Endothelial cell of umbilical vein (primary cell): Measurements from ENCODE around the gene ZBTB7B.

Experiments
- CTCF ChIP-seq, 2 donors: IDR thresholded peaks; 1 replicate in 1 of 2; 2 replicates in 1 of 2; pipeline ENCODE4 v1.5.1; 2011; ENCODE audit warnings: low read length in 2 of 2, mild to moderate bottlenecking in 2 of 2, moderate library complexity in 2 of 2, control low read depth in 1 of 2, inconsistent platforms in 1 of 2, low read depth in 1 of 2; ENCODE audit not compliant: insufficient read depth in 1 of 2; ENCODE audit errors: extremely low read depth in 1 of 2
- EZH2 ChIP-seq: IDR thresholded peaks from 2 replicates; pipeline ENCODE4 v1.6.1; 2012; ENCODE audit warnings: borderline replicate concordance, low read depth, mild to moderate bottlenecking, moderate library complexity, low read length, inconsistent platforms; ENCODE audit not compliant: severe bottlenecking
- FOS ChIP-seq: IDR thresholded peaks from 2 replicates; pipeline ENCODE4 v1.6.1; 2011; ENCODE audit warnings: mild to moderate bottlenecking, low read length, moderate library complexity, borderline replicate concordance; ENCODE audit not compliant: insufficient read depth
- JUN ChIP-seq: IDR thresholded peaks from 2 replicates; pipeline ENCODE4 v1.6.1; 2011; ENCODE audit warnings: borderline replicate concordance, low read depth; ENCODE audit not compliant: insufficient read length, insufficient read depth
- MAX ChIP-seq: IDR thresholded peaks from 2 replicates; pipeline ENCODE4 v1.6.1; 2011; ENCODE audit not compliant: insufficient read depth, insufficient read length
- MYC ChIP-seq: IDR thresholded peaks from one replicate; pipeline ENCODE4 v1.6.1; 2011; ENCODE audit warnings: mild to moderate bottlenecking, low read depth, low read length
- POLR2A ChIP-seq: IDR thresholded peaks from 2 replicates; pipeline ENCODE4 v1.6.1; 2012; ENCODE audit warnings: low read depth, mild to moderate bottlenecking, control low read depth, low read length
- POLR2AphosphoS5 ChIP-seq: IDR thresholded peaks from 2 replicates; pipeline ENCODE4 v1.6.1; 2012; ENCODE audit warnings: low read depth, mild to moderate bottlenecking, control low read depth, low read length, moderate library complexity; ENCODE audit not compliant: insufficient read depth

GRCh38 chr1:154974102-154974807 is 28.3 kb upstream of the ZBTB7B start, which contains the start of gene CKS1B:
- no peak for TF ChIP-seq CTCF (IDR thresholded peaks at IDR 0.05; ENCODE audit: extremely low read depth in 1 of 2, insufficient read depth in 1 of 2, low read depth in 1 of 2, low read length in 2 of 2)
- TF ChIP-seq POLR2A: peak; percentile 60
- peak; percentile 86 for TF ChIP-seq MAX
- no peak for TF ChIP-seq POLR2AphosphoS5
- TF ChIP-seq FOS: peak; percentile 46
- TF ChIP-seq JUN: no peak
- no peak for TF ChIP-seq EZH2
- TF ChIP-seq MYC: no peak
